ENCODE measurements around the gene NUP58. TPM values are rescaled to one million over a fixed set of nuclear protein-coding genes. Genes with fewer than 3 reads are reported as not detected.
"Not testable (repeated sequence)": the region's sequence is repeated elsewhere in the genome, so short reads cannot be mapped to it uniquely, and the experiment has no call there.

NUP58 gene
- total and polyA plus RNA-seq, 9 donors, result 15.3 to 57.0 (median 42.9) TPM

DNA sequence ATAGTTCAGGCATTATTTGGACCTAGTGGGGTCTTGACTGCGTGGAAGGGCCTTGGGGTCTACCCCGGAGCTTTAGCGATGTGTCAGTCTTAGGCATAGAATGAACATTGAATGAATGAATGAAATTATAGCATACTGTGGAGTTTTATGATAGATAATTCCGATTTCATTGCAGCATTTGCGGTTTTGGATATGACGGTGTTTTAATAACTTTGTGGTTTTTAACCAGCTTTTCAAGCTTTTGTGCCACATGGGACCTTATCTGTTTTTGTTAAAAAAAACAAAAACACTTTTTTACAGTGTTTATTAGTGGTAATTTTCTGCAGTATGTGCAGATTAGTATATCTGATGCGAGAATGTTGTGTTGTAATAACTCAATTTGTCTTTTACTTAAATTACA is 696 bp downstream of the NUP58 start:
- WGBS, 3 donors, result 0 to 4% (median 1%) methylated on average over 7 of the region's 7 CpGs
- DNase-seq, result no peak
- H3K4me3 ChIP-seq, result peak overlapping the region; percentile 63
- no peak for TF ChIP-seq EP300 (IDR thresholded peaks at IDR 0.05)
- TF ChIP-seq, protein P1, sequence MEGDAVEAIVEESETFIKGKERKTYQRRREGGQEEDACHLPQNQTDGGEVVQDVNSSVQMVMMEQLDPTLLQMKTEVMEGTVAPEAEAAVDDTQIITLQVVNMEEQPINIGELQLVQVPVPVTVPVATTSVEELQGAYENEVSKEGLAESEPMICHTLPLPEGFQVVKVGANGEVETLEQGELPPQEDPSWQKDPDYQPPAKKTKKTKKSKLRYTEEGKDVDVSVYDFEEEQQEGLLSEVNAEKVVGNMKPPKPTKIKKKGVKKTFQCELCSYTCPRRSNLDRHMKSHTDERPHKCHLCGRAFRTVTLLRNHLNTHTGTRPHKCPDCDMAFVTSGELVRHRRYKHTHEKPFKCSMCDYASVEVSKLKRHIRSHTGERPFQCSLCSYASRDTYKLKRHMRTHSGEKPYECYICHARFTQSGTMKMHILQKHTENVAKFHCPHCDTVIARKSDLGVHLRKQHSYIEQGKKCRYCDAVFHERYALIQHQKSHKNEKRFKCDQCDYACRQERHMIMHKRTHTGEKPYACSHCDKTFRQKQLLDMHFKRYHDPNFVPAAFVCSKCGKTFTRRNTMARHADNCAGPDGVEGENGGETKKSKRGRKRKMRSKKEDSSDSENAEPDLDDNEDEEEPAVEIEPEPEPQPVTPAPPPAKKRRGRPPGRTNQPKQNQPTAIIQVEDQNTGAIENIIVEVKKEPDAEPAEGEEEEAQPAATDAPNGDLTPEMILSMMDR (IDR thresholded peaks at IDR 0.05), result no peak
- no peak for TF ChIP-seq POLR2A (IDR thresholded peaks at IDR 0.05)
- H3K27ac ChIP-seq, result peak overlapping the region; percentile 82 to 94
- no peaks in the 10 kb centered on the region for H3K36me3 ChIP-seq
- peaks cover 5% of the 10 kb centered on the region for H3K4me1 ChIP-seq (ENCODE audit: insufficient read depth)
- H3K27me3 ChIP-seq, result no peaks in the 10 kb centered on the region
- no peaks in the 10 kb centered on the region for H3K9me3 ChIP-seq
- intact Hi-C loops (cut with DNase I), result no loop called here

DNA sequence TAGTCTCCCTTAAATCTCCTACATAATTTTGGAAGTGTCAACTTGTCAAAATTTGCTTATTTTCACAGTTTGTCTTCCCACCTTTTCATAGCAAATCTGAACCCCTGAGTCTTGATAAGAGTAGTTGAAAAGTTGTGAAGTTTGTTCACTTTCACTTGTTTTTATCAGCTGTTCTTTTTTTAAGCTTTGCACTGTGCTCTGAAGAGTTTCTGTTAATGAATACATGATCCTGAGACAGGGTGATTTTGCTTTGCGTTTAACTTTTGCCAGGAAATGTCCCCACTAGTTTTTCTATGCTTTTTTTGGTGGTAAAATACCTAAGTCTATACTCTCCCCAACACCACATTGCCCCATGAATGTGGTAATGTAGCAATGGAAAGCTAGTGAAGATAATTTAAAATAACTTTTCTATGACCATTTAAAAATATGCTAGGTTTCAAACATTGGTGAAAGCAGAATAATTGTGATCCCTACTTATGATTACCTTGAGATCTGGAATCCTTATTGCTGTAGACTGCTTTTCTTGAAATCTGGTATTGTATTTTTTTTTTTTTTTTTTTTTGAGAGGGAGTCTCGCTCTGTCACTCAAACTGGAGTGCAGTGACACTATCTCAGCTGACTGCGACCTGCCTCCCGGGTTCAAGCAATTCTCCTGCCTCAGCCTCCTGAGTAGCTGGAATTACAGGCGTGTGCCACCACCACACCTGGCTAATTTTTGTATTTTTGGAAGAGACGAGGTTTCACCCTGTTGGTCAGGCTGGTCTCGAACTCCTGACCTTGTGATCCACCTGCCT is 5.4 kb downstream of the NUP58 start:
- intact Hi-C loops (cut with DNase I), result no loop called here
- Histone ChIP-seq H3K4me3 (no peak overlapping the region), H3K36me3 (no peaks in the 10 kb centered on the region), H3K27me3 (no peaks in the 10 kb centered on the region), H3K9me3 (no peaks in the 10 kb centered on the region), H3K4me1 (ENCODE audit: insufficient read depth) (peaks cover 10% of the 10 kb centered on the region), H3K27ac (no peak overlapping the region)
- DNase-seq, result no peak
- WGBS, 3 donors, result 55 to 81% (median 61%) methylated on average over 7 of the region's 7 CpGs
- TF ChIP-seq EP300 (IDR thresholded peaks at IDR 0.05), result no peak
- TF ChIP-seq, protein P1 (IDR thresholded peaks at IDR 0.05), result no peak
- no peak for TF ChIP-seq POLR2A (IDR thresholded peaks at IDR 0.05)

DNA sequence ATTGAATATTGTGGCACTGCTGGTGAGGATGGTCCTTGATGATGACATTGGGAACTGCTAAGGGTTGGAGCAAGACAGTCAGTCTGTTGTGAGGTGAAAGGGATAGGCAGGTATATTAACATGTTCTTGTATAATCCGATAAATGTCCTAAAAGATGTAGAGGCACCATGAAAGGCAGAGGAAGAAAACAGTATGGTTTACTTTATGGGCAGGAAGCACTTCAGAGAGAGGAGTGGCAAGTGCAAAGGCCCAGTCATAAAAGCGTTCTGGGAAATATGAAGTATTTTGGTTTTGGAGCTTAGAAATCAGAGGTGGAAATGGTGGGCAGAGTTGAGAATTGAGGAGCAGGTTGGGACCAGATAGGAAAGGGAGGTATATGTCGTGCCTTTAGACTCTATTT is 9.5 kb downstream of the NUP58 start:
- Histone ChIP-seq H3K36me3 (no peaks in the 10 kb centered on the region), H3K4me3 (no peak overlapping the region), H3K27me3 (no peaks in the 10 kb centered on the region), H3K9me3 (no peaks in the 10 kb centered on the region), H3K4me1 (ENCODE audit: insufficient read depth) (peaks cover 5% of the 10 kb centered on the region), H3K27ac (no peak overlapping the region)
- TF ChIP-seq, protein P1 (IDR thresholded peaks at IDR 0.05), result no peak
- TF ChIP-seq EP300 (IDR thresholded peaks at IDR 0.05) (no peak), POLR2A (IDR thresholded peaks at IDR 0.05) (no peak)
- intact Hi-C loops (cut with DNase I), result no loop called here
- DNase-seq, result no peak
- WGBS, 3 donors, result 94 to 97% (median 94%) methylated on average over 3 of the region's 3 CpGs

DNA sequence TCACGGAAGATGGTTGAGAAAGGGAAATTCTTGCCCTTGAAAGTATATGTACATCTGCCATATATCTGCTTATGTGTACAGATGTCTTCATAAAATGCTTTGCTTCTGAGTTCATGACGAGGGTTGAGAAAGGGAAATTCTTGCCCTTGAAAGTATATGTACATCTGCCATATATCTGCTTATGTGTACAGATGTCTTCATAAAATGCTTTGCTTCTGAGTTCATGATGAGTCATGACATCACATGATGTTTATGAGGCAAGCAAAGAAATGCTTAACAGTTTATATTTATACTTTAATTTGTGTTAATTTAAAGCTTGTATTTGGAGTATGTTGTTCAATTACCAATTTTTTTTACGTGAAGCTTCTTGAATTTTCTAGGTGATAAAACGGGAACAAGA is 17.5 kb downstream of the NUP58 start:
- H3K27me3 ChIP-seq; DNase-seq; H3K4me1 ChIP-seq (ENCODE audit: insufficient read depth); H3K27ac ChIP-seq; H3K36me3 ChIP-seq; H3K4me3 ChIP-seq; H3K9me3 ChIP-seq; intact Hi-C loops (cut with DNase I): not testable (repeated sequence)
- 89 to 92% (median 89%) methylated on average over 4 of the region's 4 CpGs for WGBS, 3 donors

DNA sequence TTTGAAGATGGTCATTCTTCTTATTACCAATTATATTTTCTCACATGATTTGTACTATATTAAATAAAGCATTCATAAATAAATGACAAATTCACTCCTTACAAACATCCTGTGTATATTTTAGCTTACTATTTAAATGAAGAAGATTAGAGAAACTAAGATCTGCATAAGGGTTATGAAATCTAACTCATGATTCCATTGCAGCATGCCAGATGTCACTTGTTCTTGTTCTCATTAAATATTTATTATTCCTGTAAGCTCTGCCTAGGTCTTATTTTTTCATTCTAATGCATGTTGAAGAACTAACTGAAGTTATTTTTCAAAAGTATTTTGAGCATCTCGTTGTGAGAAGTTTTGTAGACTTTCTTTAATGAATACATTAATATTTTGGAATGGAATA is 18.3 kb downstream of the NUP58 start:
- no peaks in the 10 kb centered on the region for H3K36me3 ChIP-seq

More for the DNA sequence above, 18.3 kb downstream of the NUP58 start:
- H3K9me3 ChIP-seq, result no peaks in the 10 kb centered on the region
- no peak for DNase-seq
- TF ChIP-seq POLR2A (IDR thresholded peaks at IDR 0.05) (no peak), EP300 (IDR thresholded peaks at IDR 0.05) (no peak)
- TF ChIP-seq, protein P1 (IDR thresholded peaks at IDR 0.05), result no peak
- H3K27ac ChIP-seq, result no peak overlapping the region
- H3K4me1 ChIP-seq (ENCODE audit: insufficient read depth), result no peaks in the 10 kb centered on the region
- intact Hi-C loops (cut with DNase I), result no loop called here
- H3K4me3 ChIP-seq, result no peak overlapping the region
- 53 to 72% (median 60%) methylated on average over 1 of the region's 1 CpG for WGBS, 3 donors
- no peaks in the 10 kb centered on the region for H3K27me3 ChIP-seq
